ENCODE data around the gene TBL3. TPM values are rescaled to one million over a fixed set of nuclear protein-coding genes. Genes with fewer than 3 reads are reported as not detected.

TBL3 gene
- total and polyA plus RNA-seq, 2 experiments from 2014 or later = 67.3 to 94.7 TPM

- Histone ChIP-seq H3K36me3 (peaks cover 3% of the 10 kb centered on the region), H3K27ac (no peak overlapping the region), H3K4me1 (ENCODE audit: low read depth) (peaks cover 4% of the 10 kb centered on the region), H3K4me3 (no peak overlapping the region), H3K9me3 (ENCODE audit: low read depth) (no peaks in the 10 kb centered on the region), H3K27me3 (peaks cover 55% of the 10 kb centered on the region)
- no peak for TF ChIP-seq CTCF (IDR thresholded peaks at IDR 0.05; ENCODE audit: low read depth, low read length)
- DNase-seq (ENCODE audit: low read depth in 1 of 2, low spot score in 1 of 2) = no peak
These were observed 10.2 kb downstream of the TBL3 start for GRCh38 chr16:1982013-1982433.

- no peak for DNase-seq (ENCODE audit: low read depth in 1 of 2, low spot score in 1 of 2)
- Histone ChIP-seq H3K4me3 (peak overlapping the region; percentile 80), H3K9me3 (ENCODE audit: low read depth) (no peaks in the 10 kb centered on the region), H3K4me1 (ENCODE audit: low read depth) (peaks cover 4% of the 10 kb centered on the region), H3K27ac (peak overlapping the region; percentile 91), H3K36me3 (no peaks in the 10 kb centered on the region), H3K27me3 (peaks cover 52% of the 10 kb centered on the region)
- TF ChIP-seq CTCF (IDR thresholded peaks at IDR 0.05; ENCODE audit: low read depth, low read length) = no peak
These were observed 11.2 kb downstream of the TBL3 start for GRCh38 chr16:1982991-1983543.

- peaks cover 4% of the 10 kb centered on the region for H3K4me1 ChIP-seq (ENCODE audit: low read depth)
- DNase-seq (ENCODE audit: low read depth in 1 of 2, low spot score in 1 of 2) = peak; percentile 96 to 97
- no peaks in the 10 kb centered on the region for H3K9me3 ChIP-seq (ENCODE audit: low read depth)
- H3K4me3 ChIP-seq = peak within 1 kb of the TSS; percentile 80
- peak within 1 kb of the TSS; percentile 91 for H3K27ac ChIP-seq
- H3K27me3 ChIP-seq = peaks cover 49% of the 10 kb centered on the region
- TF ChIP-seq CTCF (IDR thresholded peaks at IDR 0.05; ENCODE audit: low read depth, low read length) = peak; percentile 28
- no peaks in the 10 kb centered on the region for H3K36me3 ChIP-seq
These were observed 11.9 kb downstream of the TBL3 start, which contains the start of gene GFER for GRCh38 chr16:1983544-1984346. Gene GFER, plus strand, starts transcription at chr16:1984193. Its CDS starts 26 bp downstream, at chr16:1984219.

- peak overlapping the region; percentile 91 for H3K27ac ChIP-seq
- H3K36me3 ChIP-seq = no peaks in the 10 kb centered on the region
- peaks cover 49% of the 10 kb centered on the region for H3K27me3 ChIP-seq
- TF ChIP-seq CTCF (IDR thresholded peaks at IDR 0.05; ENCODE audit: low read depth, low read length) = no peak
- H3K9me3 ChIP-seq (ENCODE audit: low read depth) = no peaks in the 10 kb centered on the region
- H3K4me3 ChIP-seq = peak overlapping the region; percentile 80
- DNase-seq (ENCODE audit: low read depth in 1 of 2, low spot score in 1 of 2) = no peak
- H3K4me1 ChIP-seq (ENCODE audit: low read depth) = peaks cover 4% of the 10 kb centered on the region
These were observed 12.7 kb downstream of the TBL3 start for GRCh38 chr16:1984347-1985225.

GRCh38 chr16:1985466-1986150 lies 13.8 kb downstream of the TBL3 start:
- Histone ChIP-seq H3K9me3 (ENCODE audit: low read depth) (no peaks in the 10 kb centered on the region), H3K4me1 (ENCODE audit: low read depth) (peaks cover 4% of the 10 kb centered on the region), H3K36me3 (no peaks in the 10 kb centered on the region), H3K27me3 (peaks cover 42% of the 10 kb centered on the region), H3K4me3 (no peak overlapping the region), H3K27ac (no peak overlapping the region)
- no peak for DNase-seq (ENCODE audit: low read depth in 1 of 2, low spot score in 1 of 2)
- TF ChIP-seq CTCF (IDR thresholded peaks at IDR 0.05; ENCODE audit: low read depth, low read length) = no peak

Measured in cardiac muscle cell (in vitro differentiated cells and primary cell).